ENCODE measurements around the gene CST3.

CST3 gene

DNA sequence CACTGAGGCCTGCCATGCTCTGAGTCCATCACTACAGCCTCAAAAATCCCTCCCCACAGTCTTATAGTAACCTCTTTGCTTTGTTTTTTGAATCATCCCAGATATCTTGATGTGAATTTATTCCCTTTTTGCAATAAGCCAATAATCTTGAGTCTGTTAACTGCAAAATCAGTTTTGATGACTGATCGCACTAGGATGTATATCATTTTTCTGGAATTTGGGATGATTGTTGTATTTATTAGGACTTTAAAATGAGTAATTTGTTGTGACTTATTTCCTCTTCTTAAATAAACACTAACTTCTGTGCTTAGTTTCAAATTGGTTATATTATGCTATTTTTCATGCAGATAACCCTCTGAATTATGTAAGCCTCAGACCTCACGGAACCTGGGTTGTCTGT is 45.5 kb upstream of the CST3 start:
- TF ChIP-seq FOXM1 (IDR thresholded peaks at IDR 0.05; ENCODE audit: borderline replicate concordance, low read depth) = no peak
- TF ChIP-seq TAF1 (IDR thresholded peaks at IDR 0.05; ENCODE audit: low read depth) = no peak
- TF ChIP-seq ZBTB7A (IDR thresholded peaks at IDR 0.05; ENCODE audit: low read depth) = no peak
- TF ChIP-seq, protein P1, sequence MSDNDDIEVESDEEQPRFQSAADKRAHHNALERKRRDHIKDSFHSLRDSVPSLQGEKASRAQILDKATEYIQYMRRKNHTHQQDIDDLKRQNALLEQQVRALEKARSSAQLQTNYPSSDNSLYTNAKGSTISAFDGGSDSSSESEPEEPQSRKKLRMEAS (IDR thresholded peaks at IDR 0.05) = no peak
- TF ChIP-seq TCF12 (IDR thresholded peaks at IDR 0.05; ENCODE audit: low read depth) = no peak
- no peak for TF ChIP-seq EGR1 (IDR thresholded peaks at IDR 0.05)
- TF ChIP-seq EP300 (IDR thresholded peaks at IDR 0.05; ENCODE audit: borderline replicate concordance) = no peak
- no peak for TF ChIP-seq CREB1 (IDR thresholded peaks at IDR 0.05; ENCODE audit: low read depth)
- TF ChIP-seq, protein P2, sequence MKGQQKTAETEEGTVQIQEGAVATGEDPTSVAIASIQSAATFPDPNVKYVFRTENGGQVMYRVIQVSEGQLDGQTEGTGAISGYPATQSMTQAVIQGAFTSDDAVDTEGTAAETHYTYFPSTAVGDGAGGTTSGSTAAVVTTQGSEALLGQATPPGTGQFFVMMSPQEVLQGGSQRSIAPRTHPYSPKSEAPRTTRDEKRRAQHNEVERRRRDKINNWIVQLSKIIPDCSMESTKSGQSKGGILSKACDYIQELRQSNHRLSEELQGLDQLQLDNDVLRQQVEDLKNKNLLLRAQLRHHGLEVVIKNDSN (IDR thresholded peaks at IDR 0.05) = no peak
- no peak for TF ChIP-seq TEAD4 (IDR thresholded peaks at IDR 0.05)
- no peak for TF ChIP-seq YY1 (IDR thresholded peaks at IDR 0.05; ENCODE audit: low read depth)
- no peak for TF ChIP-seq RAD21 (IDR thresholded peaks at IDR 0.05; ENCODE audit: low read depth)
- TF ChIP-seq NFIC (IDR thresholded peaks at IDR 0.05) = no peak

DNA sequence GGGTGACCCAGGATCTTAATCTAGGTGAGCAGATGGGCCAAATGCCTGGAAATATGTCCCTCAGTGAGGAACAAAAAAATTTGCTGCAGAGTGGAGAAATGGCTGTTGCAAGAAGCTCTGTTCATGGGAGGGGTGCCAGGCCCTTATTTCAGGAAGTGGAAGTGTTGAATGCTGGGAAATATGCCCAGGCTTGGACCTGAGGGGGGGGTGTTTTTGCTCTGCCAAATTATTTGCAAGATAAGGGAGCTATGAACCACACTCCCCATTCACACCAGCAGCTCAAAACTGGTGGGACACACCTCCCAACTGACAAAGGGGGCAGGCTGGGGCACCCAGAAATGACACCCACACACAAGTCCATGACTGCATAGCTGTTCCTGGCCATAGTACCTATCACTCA is 42.4 kb upstream of the CST3 start:
- TF ChIP-seq EGR1 (IDR thresholded peaks at IDR 0.05) (no peak), FOXM1 (IDR thresholded peaks at IDR 0.05; ENCODE audit: borderline replicate concordance, low read depth) (no peak), EP300 (IDR thresholded peaks at IDR 0.05; ENCODE audit: borderline replicate concordance) (no peak), CEBPB (IDR thresholded peaks at IDR 0.05) (no peak), YY1 (IDR thresholded peaks at IDR 0.05; ENCODE audit: low read depth) (no peak), TCF12 (IDR thresholded peaks at IDR 0.05; ENCODE audit: low read depth) (no peak), NFIC (IDR thresholded peaks at IDR 0.05) (no peak), TEAD4 (IDR thresholded peaks at IDR 0.05) (no peak), ZBTB7A (IDR thresholded peaks at IDR 0.05; ENCODE audit: low read depth) (no peak), RAD21 (IDR thresholded peaks at IDR 0.05; ENCODE audit: low read depth) (no peak), TAF1 (IDR thresholded peaks at IDR 0.05; ENCODE audit: low read depth) (no peak), CREB1 (IDR thresholded peaks at IDR 0.05; ENCODE audit: low read depth) (no peak)
- TF ChIP-seq, protein P1 (IDR thresholded peaks at IDR 0.05) = no peak
- TF ChIP-seq, protein P2 (IDR thresholded peaks at IDR 0.05) = no peak
- TF ChIP-seq, protein P3, sequence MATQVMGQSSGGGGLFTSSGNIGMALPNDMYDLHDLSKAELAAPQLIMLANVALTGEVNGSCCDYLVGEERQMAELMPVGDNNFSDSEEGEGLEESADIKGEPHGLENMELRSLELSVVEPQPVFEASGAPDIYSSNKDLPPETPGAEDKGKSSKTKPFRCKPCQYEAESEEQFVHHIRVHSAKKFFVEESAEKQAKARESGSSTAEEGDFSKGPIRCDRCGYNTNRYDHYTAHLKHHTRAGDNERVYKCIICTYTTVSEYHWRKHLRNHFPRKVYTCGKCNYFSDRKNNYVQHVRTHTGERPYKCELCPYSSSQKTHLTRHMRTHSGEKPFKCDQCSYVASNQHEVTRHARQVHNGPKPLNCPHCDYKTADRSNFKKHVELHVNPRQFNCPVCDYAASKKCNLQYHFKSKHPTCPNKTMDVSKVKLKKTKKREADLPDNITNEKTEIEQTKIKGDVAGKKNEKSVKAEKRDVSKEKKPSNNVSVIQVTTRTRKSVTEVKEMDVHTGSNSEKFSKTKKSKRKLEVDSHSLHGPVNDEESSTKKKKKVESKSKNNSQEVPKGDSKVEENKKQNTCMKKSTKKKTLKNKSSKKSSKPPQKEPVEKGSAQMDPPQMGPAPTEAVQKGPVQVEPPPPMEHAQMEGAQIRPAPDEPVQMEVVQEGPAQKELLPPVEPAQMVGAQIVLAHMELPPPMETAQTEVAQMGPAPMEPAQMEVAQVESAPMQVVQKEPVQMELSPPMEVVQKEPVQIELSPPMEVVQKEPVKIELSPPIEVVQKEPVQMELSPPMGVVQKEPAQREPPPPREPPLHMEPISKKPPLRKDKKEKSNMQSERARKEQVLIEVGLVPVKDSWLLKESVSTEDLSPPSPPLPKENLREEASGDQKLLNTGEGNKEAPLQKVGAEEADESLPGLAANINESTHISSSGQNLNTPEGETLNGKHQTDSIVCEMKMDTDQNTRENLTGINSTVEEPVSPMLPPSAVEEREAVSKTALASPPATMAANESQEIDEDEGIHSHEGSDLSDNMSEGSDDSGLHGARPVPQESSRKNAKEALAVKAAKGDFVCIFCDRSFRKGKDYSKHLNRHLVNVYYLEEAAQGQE (IDR thresholded peaks at IDR 0.05; ENCODE audit: low read depth) = no peak

DNA sequence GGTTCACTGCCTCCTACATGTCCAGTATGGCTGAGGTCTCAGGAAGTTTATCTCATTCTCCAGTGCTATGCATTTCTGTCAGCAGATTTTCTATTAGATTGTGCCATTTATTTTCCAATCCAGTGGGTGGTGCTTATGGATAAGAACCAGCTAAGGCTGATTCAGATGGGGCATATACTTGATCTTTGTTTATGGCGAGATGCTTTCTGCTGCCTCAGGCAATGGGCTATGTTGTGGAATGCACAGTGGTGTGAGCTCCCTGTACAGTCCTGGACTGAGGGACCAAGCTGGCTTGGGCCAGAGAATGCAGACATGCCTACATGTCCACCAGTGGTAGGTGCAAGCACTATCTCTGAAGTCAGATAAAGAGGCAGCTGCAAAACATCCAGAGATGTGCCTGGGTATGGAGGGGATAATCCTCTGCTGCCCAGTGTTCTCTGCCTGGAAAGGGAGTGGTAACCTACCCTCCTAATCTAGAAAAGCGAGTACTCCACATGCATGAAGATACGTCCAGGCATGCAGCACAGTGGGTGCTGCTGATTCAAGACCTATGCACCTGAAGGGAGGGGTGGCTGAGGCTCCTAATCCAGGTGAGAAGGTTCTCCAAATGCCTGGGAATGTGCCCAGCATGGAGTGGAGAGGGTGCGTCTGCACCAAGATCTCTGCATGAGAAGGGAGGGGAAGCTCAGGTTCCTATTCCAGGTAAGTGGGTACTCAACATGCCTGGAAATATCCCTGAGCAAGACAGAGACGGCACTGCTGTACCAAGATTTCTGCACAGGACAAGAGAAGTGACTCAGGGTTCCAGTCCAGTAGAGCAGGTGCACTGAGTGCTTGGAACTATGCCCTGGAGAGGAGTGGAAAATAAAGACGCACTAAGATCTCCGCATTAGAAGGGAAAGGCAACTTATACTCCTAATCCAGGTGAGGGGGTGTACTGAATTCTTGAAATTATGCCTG is 41.7 kb upstream of the CST3 start:
- TF ChIP-seq TAF1 (IDR thresholded peaks at IDR 0.05; ENCODE audit: low read depth) = no peak
- no peak for TF ChIP-seq RAD21 (IDR thresholded peaks at IDR 0.05; ENCODE audit: low read depth)
- no peak for TF ChIP-seq CREB1 (IDR thresholded peaks at IDR 0.05; ENCODE audit: low read depth)
- no peak for TF ChIP-seq CEBPB (IDR thresholded peaks at IDR 0.05)
- no peak for TF ChIP-seq YY1 (IDR thresholded peaks at IDR 0.05; ENCODE audit: low read depth)
- TF ChIP-seq EGR1 (IDR thresholded peaks at IDR 0.05) = no peak
- TF ChIP-seq, protein P1 (IDR thresholded peaks at IDR 0.05) = no peak
- TF ChIP-seq, protein P2 (IDR thresholded peaks at IDR 0.05) = no peak

DNA sequence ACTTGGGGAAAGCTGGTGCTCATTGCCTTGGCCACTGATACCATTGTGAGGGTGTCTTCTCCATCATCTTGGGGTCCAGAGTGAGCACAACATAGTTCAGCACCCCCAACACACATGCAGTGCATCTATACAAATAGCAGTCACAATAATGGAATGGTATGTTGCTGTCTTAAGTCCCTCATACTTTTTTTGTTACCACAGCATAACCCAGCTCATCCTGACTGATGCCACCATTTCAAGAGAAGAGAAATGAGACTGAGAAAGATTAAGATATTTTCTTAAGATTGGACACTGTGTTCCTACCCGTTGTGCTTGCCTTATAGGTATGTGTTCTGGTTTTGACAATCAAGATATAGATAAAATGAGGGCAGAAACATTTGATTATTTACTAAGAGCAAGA is 35.5 kb upstream of the CST3 start:
- TF ChIP-seq, protein P1 (IDR thresholded peaks at IDR 0.05) = no peak
- TF ChIP-seq RAD21 (IDR thresholded peaks at IDR 0.05; ENCODE audit: low read depth) (no peak), FOXM1 (IDR thresholded peaks at IDR 0.05; ENCODE audit: borderline replicate concordance, low read depth) (no peak), TEAD4 (IDR thresholded peaks at IDR 0.05) (no peak), CEBPB (IDR thresholded peaks at IDR 0.05) (no peak), TCF12 (IDR thresholded peaks at IDR 0.05; ENCODE audit: low read depth) (no peak), CREB1 (IDR thresholded peaks at IDR 0.05; ENCODE audit: low read depth) (no peak), EGR1 (IDR thresholded peaks at IDR 0.05) (no peak), ZBTB7A (IDR thresholded peaks at IDR 0.05; ENCODE audit: low read depth) (no peak), NFIC (IDR thresholded peaks at IDR 0.05) (no peak), EP300 (IDR thresholded peaks at IDR 0.05; ENCODE audit: borderline replicate concordance) (no peak)
- TF ChIP-seq, protein P2 (IDR thresholded peaks at IDR 0.05) = no peak
- TF ChIP-seq, protein P3 (IDR thresholded peaks at IDR 0.05; ENCODE audit: low read depth) = no peak

Data from Ishikawa (cell line).